Measurements from ENCODE around the gene GGA3. TPM values are rescaled to one million over a fixed set of nuclear protein-coding genes. Genes with fewer than 3 reads are reported as not detected.
"Not testable (repeated sequence)": the region's sequence is repeated elsewhere in the genome, so short reads cannot be mapped to it uniquely, and the experiment has no call there.

Gene GGA3
- total and polyA plus RNA-seq, 7 experiments from 2014 or later = 13.2 to 128 (median 81.9) TPM

DNA sequence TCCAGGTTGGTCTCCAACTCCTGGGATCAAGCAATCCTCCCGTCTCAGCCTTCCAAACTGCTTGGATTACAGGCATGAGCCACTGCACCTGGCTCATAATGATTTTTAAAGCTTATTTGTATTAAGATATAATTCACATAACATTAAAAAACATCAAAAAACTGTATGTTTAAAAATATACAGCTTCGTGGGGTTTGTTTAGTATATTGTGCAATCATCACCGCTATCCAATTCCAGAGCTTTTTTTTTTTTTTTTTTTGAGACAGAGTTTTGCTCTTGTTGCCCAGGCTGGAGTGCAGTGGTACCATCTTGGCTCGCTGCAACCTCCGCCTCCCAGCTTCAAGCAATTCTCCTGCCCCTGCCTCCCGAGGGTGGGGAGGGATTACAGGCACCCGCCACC is 38.9 kb upstream of the GGA3 start:
- H3K4me3 ChIP-seq (ENCODE audit: low read length) = no peak overlapping the region
- no peak overlapping the region for H3K27ac ChIP-seq (ENCODE audit: low read depth, low read length)
- DNase-seq = no peak
- H3K9me3 ChIP-seq (ENCODE audit: control insufficient read depth in 2 of 3, low read length in 3 of 3) = no peaks in the 10 kb centered on the region
- no peak for ATAC-seq
- Mint-ChIP-seq H3K9me3 (no peaks in the 10 kb centered on the region), H3K27me3 (no peaks in the 10 kb centered on the region), H3K4me3 (no peak overlapping the region), H3K4me1 (peaks cover 0 to 21% (median 0%) of the 10 kb centered on the region in 7 donors), H3K36me3 (peaks cover 0 to 5% (median 0%) of the 10 kb centered on the region in 5 donors), H3K27ac (no peak overlapping the region)
- ChIA-PET CTCF (interaction anchor here (0.6 to 1.0 kb wide), 2 partner anchors 10 to 333 kb away, joined by 3 read pairs; partner anchors contain the start of gene SMIM5), POLR2A (no interaction called here)
- no peaks in the 10 kb centered on the region for H3K36me3 ChIP-seq (ENCODE audit: control insufficient read depth in 2 of 3, insufficient read depth in 3 of 3, low read length in 3 of 3)
- H3K4me1 ChIP-seq (ENCODE audit: control insufficient read depth in 2 of 2, insufficient read depth in 2 of 2, low read length in 2 of 2) = no peaks in the 10 kb centered on the region
- no peaks in the 10 kb centered on the region for H3K27me3 ChIP-seq (ENCODE audit: control insufficient read depth in 2 of 2, insufficient read depth in 2 of 2, low read length in 2 of 2)
- intact Hi-C loops (cut with micrococcal nuclease) = no loop called here

DNA sequence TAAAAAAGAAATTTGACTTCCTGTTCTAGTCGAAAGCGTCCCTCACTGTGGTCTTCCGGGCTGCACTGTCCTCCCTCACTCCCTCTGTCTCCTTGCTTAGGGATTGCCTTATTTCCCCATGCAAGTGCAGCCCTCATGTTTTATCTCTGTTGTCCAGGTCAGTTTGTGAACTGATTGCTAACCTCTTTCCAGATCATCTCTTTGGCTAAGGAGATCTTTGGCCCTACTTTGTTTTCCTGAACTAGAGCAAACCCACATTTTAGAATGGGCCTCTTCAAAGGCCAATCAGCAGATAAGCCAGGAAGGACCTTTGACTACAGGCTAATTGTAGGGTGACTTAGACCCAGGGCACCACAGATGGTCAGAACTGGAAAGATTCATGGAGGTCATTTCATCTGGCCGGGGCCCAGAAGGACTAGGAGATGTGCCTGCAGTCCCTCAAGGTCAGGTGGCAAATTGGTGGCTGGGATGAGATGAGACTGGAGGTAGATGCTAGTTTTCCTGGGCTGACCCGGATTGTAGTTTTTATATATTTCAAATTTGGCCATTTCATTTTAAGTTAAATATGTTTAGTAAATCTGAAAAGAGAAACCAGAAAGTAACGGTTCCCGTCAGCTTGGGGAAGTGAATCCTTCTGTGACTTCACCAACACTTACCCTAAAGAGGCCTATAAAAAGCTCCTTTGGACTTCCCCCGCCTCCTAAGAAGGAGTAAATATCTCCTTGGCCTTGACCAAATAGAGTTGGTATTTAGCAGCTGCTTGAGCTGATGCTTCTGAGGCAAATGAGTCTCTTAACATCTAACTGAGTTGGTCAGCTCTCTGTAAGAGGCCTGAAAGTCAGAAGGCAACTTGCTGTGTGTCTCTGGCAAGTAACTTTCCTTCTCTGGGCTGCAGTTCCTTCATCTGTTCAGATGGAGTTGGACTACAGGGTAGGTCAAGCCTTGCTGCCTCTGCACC is 34.1 kb upstream of the GGA3 start:
- Mint-ChIP-seq H3K36me3 (peaks cover 0 to 3% (median 0%) of the 10 kb centered on the region in 5 donors), H3K4me1 (peaks cover 0 to 33% (median 0%) of the 10 kb centered on the region in 7 donors), H3K4me3 (peak overlapping the region in 1 of 10 donors; percentile 79), H3K27me3 (no peaks in the 10 kb centered on the region), H3K27ac (peak overlapping the region in 2 of 9 donors; percentile 52 to 86), H3K9me3 (no peaks in the 10 kb centered on the region)
- CTCF ChIA-PET = no interaction called here
- Histone ChIP-seq H3K27ac (ENCODE audit: low read depth, low read length) (no peak overlapping the region), H3K4me1 (ENCODE audit: control insufficient read depth in 2 of 2, insufficient read depth in 2 of 2, low read length in 2 of 2) (no peaks in the 10 kb centered on the region), H3K9me3 (ENCODE audit: control insufficient read depth in 2 of 3, low read length in 3 of 3) (no peaks in the 10 kb centered on the region), H3K27me3 (ENCODE audit: control insufficient read depth in 2 of 2, insufficient read depth in 2 of 2, low read length in 2 of 2) (no peaks in the 10 kb centered on the region), H3K36me3 (ENCODE audit: control insufficient read depth in 2 of 3, insufficient read depth in 3 of 3, low read length in 3 of 3) (no peaks in the 10 kb centered on the region), H3K4me3 (ENCODE audit: low read length) (no peak overlapping the region)
- peak; percentile 81 for ATAC-seq
- POLR2A ChIA-PET = no interaction called here
- intact Hi-C loops (cut with micrococcal nuclease) = no loop called here
- peak in 1 of 9 donors; percentile 39 for DNase-seq

DNA sequence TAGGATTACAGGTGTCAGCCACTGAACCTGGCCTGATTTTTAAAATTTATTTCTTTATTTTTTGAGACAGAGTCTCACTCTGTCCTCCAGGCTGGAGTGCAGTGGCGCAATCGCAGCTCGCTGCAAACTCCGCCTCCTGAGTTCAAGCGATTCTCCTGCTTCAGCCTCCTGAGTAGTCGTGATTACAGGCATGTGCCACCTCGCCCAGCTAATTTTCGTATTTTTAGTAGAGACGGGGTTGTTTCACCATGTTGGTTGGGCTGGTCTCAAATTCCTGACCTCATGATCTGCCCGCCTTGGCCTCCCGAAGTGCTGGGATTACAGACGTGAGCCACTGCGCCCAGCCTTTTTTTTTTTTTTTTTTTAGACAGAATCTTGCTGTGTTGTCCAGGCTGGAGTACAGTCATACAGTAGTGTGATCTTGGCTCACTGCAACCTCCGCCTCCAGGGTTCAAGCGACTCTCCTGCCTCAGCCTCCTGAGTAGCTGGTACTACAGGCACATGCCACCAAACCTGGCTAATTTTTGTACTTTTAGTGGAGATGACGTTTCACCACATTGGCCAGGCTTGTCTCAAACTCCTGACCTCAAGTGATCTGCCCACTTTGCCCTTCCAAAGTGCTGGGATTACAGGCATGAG is 31.5 kb upstream of the GGA3 start:
- H3K9me3 ChIP-seq (ENCODE audit: control insufficient read depth in 2 of 3, low read length in 3 of 3); H3K36me3 Mint-ChIP-seq; DNase-seq; H3K27ac ChIP-seq (ENCODE audit: low read depth, low read length); H3K36me3 ChIP-seq (ENCODE audit: control insufficient read depth in 2 of 3, insufficient read depth in 3 of 3, low read length in 3 of 3); H3K4me3 Mint-ChIP-seq; H3K4me1 ChIP-seq (ENCODE audit: control insufficient read depth in 2 of 2, insufficient read depth in 2 of 2, low read length in 2 of 2); H3K4me3 ChIP-seq (ENCODE audit: low read length); H3K9me3 Mint-ChIP-seq; H3K27me3 Mint-ChIP-seq; ATAC-seq; intact Hi-C loops (cut with micrococcal nuclease); H3K27me3 ChIP-seq (ENCODE audit: control insufficient read depth in 2 of 2, insufficient read depth in 2 of 2, low read length in 2 of 2): not testable (repeated sequence)
- ChIA-PET POLR2A (interaction anchor here (0.9 to 1.7 kb wide), 2 partner anchors 22 to 112 kb away, joined by 3 to 4 read pairs; partner anchors contain the start of genes GRB2 and MIF4GD), CTCF (interaction anchor here (0.6 to 0.9 kb wide), 3 partner anchors 29 to 111 kb away, joined by 3 to 6 read pairs (median 4); no protein-coding TSS in a partner anchor)
- Mint-ChIP-seq H3K4me1 (peaks cover 6 to 37% (median 15%) of the 10 kb centered on the region in 7 donors), H3K27ac (peak overlapping the region in 2 of 9 donors; percentile 34 to 49)

DNA sequence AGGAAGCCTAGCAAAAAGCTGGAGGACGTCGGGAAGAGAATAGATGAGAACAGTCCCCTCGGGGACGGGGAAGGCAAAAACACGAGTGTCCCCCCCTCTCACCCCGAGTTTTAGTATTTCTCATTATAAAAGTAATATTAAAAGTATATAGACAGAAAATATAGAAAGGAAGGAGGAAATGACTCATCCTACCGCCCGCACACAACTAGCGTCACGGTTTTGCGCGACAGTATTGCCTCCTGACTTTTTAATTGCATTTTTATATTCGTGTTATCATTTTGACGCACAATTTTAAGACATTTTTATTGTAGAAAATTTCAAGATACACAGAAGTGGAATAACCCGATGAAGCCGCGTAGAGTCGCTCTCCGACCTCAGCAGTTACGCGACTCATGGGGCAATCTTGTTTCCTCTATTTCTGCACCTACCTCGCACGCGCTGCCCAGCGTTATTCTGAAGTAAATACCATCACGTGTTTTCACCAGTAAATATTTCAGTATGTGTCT is 28.5 kb upstream of the GGA3 start:
- ChIA-PET CTCF (interaction anchor here (0.6 to 2.9 kb wide), 14 partner anchors 17 to 1155 kb away, joined by 3 to 19 read pairs (median 6); partner anchors contain the start of genes GGA3, GRB2, MIF4GD and MRPS7), POLR2A (interaction anchor here (0.5 to 3.9 kb wide), 28 partner anchors 11 to 494 kb away, joined by 3 to 73 read pairs (median 4); partner anchors contain the start of genes GGA3, GRB2, JPT1 and MIF4GD)
- H3K9me3 Mint-ChIP-seq = no peaks in the 10 kb centered on the region

DNA sequence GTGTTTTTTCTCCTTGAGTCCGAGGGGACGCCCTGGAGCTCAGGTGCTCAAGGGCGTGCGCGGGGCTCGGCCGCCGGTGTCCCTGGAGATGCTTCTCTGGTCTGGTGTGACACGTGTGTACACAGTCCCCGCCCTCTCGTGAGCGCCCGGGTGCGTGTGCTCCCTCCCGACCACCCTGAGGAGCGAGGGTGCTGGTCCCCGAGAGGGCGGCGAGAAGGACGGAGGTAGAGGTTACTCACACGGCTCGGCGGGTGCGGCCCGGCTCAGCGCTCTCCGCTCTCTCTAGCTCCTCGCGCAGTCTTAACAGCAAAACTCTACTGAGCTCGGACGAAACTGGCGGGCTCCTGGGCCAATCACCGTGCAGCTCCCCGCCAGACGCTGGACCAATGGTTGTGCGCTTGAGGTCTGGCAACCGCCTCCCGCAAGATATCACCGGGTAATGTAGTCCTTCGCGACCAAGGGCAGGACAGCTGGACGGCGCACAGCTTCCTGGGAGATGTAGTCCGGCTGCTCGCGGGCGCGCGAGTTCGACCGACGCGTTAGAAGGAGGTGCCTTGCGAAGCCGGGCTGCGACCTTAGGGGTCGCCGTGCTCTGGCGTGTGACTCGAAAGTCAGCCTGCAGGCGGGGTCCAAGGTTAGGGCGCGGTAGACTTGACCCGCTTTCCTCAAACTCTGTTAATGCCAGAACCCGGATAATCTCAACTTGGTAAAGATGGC is 27.9 kb upstream of the GGA3 start, which contains the start of gene SLC25A19:
Gene SLC25A19 (minus strand): TSS at position 319 of the 717 bp plus-strand sequence. CDS start 2,669 bp downstream, outside the sequence.
- Histone ChIP-seq H3K27ac (ENCODE audit: low read depth, low read length) (peak within 1 kb of the TSS; percentile 90), H3K36me3 (ENCODE audit: control insufficient read depth in 2 of 3, insufficient read depth in 3 of 3, low read length in 3 of 3) (peaks cover 0 to 18% (median 0%) of the 10 kb centered on the region in 3 experiments), H3K4me1 (ENCODE audit: control insufficient read depth in 2 of 2, insufficient read depth in 2 of 2, low read length in 2 of 2) (peaks cover 0 to 6% of the 10 kb centered on the region in 2 donors), H3K4me3 (ENCODE audit: low read length) (peak within 1 kb of the TSS; percentile 84), H3K27me3 (ENCODE audit: control insufficient read depth in 2 of 2, insufficient read depth in 2 of 2, low read length in 2 of 2) (no peaks in the 10 kb centered on the region), H3K9me3 (ENCODE audit: control insufficient read depth in 2 of 3, low read length in 3 of 3) (no peaks in the 10 kb centered on the region)
- CTCF ChIA-PET = interaction anchor here (0.6 to 2.9 kb wide), 19 partner anchors 17 to 1156 kb away, joined by 3 to 19 read pairs (median 4); partner anchors contain the start of genes GGA3, GRB2, MIF4GD and MRPS7
- peak within 1 kb of the TSS; percentile 96 to 100 (median 100) for H3K4me3 Mint-ChIP-seq
- H3K9me3 Mint-ChIP-seq = no peaks in the 10 kb centered on the region
- H3K4me1 Mint-ChIP-seq = peaks cover 6 to 28% (median 15%) of the 10 kb centered on the region in 7 donors
- H3K36me3 Mint-ChIP-seq = peaks cover 0 to 8% (median 5%) of the 10 kb centered on the region in 5 donors
- peaks cover 0 to 2% (median 0%) of the 10 kb centered on the region in 5 donors for H3K27me3 Mint-ChIP-seq
- POLR2A ChIA-PET = interaction anchor here (0.5 to 3.9 kb wide), 32 partner anchors 11 to 495 kb away, joined by 3 to 73 read pairs (median 3); partner anchors contain the start of genes GGA3, GRB2, JPT1 and MIF4GD
- ATAC-seq (peak; percentile 96), DNase-seq (peak; percentile 80 to 98 (median 95))
- intact Hi-C loops (cut with micrococcal nuclease) = loop anchor here (1.0 to 2.0 kb wide), 16 partner anchors 18 to 690 kb away; partner anchors contain the start of genes GGA3 (in 2 of the 2), GRB2 (in 2 of the 2), JPT1 (in 2 of the 2) and MIF4GD (in 2 of the 2)
- H3K27ac Mint-ChIP-seq = peak within 1 kb of the TSS; percentile 99 to 100 (median 100)

More for the DNA sequence above, 28.5 kb upstream of the GGA3 start:
- H3K36me3 ChIP-seq (ENCODE audit: control insufficient read depth in 2 of 3, insufficient read depth in 3 of 3, low read length in 3 of 3) = peaks cover 0 to 17% (median 0%) of the 10 kb centered on the region in 3 experiments
- H3K36me3 Mint-ChIP-seq = peaks cover 0 to 8% (median 5%) of the 10 kb centered on the region in 5 donors
- peak overlapping the region; percentile 99 to 100 (median 100) for H3K27ac Mint-ChIP-seq
- peak overlapping the region; percentile 96 to 100 (median 100) for H3K4me3 Mint-ChIP-seq
- DNase-seq (peak in 4 of 9 donors; percentile 37 to 80 (median 72)), ATAC-seq (peak; percentile 29)
- peak overlapping the region; percentile 90 for H3K27ac ChIP-seq (ENCODE audit: low read depth, low read length)
- H3K9me3 ChIP-seq (ENCODE audit: control insufficient read depth in 2 of 3, low read length in 3 of 3) = no peaks in the 10 kb centered on the region
- peaks cover 6 to 30% (median 15%) of the 10 kb centered on the region in 7 donors for H3K4me1 Mint-ChIP-seq
- peak overlapping the region; percentile 84 for H3K4me3 ChIP-seq (ENCODE audit: low read length)
- intact Hi-C loops (cut with micrococcal nuclease) = loop anchor here (1.0 to 2.0 kb wide), 16 partner anchors 19 to 689 kb away; partner anchors contain the start of genes GGA3 (in 2 of the 2), GRB2 (in 2 of the 2), JPT1 (in 2 of the 2) and MIF4GD (in 2 of the 2)
- H3K4me1 ChIP-seq (ENCODE audit: control insufficient read depth in 2 of 2, insufficient read depth in 2 of 2, low read length in 2 of 2) = peaks cover 0 to 6% of the 10 kb centered on the region in 2 donors
- H3K27me3 Mint-ChIP-seq = peaks cover 0 to 2% (median 0%) of the 10 kb centered on the region in 5 donors
- no peaks in the 10 kb centered on the region for H3K27me3 ChIP-seq (ENCODE audit: control insufficient read depth in 2 of 2, insufficient read depth in 2 of 2, low read length in 2 of 2)
